GM18907 (cell line): ENCODE results near the gene SLCO1B3.
"Not testable (repeated sequence)": the region's sequence is repeated elsewhere in the genome, so short reads cannot be mapped to it uniquely, and the experiment has no call there.

ENCODE experiments used
- ATAC-seq: cut with Tn5 transposase; IDR thresholded peaks from one replicate; pipeline ENCODE4 v1.9.1; 2021; ENCODE audit warnings: mild to moderate bottlenecking, moderate library complexity; ENCODE audit not compliant: unreplicated experiment

The SLCO1B3 gene

GRCh38 chr12:20810487-20810886, at the start of gene SLCO1B3:
Gene SLCO1B3 (plus strand): TSS chr12:20810705. CDS start chr12:20815739, 5,034 bp downstream.
- no peak for ATAC-seq

GRCh38 chr12:20777420-20777819, 33.1 kb upstream of the SLCO1B3 start:
- ATAC-seq = no peak

DNA sequence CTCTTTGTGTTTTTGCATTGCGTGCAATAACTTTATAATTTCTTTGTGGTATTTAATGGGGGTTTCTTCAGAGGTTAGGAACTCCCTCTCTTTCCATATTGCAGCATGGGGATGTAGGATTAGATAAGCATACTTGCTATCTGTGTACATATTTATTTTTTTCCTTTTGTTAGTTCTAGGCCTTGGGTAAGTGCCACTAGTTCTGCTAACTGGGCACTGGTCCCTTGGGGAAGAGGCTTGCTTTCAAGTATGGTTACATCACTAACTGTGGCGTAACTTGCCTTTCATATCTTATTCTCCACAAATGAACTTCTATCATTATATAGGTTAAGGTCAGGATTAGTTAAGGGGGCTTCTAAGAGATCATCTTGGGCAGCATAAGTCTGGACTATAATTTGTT, 31.5 kb upstream of the SLCO1B3 start:
- ATAC-seq = no peak

DNA sequence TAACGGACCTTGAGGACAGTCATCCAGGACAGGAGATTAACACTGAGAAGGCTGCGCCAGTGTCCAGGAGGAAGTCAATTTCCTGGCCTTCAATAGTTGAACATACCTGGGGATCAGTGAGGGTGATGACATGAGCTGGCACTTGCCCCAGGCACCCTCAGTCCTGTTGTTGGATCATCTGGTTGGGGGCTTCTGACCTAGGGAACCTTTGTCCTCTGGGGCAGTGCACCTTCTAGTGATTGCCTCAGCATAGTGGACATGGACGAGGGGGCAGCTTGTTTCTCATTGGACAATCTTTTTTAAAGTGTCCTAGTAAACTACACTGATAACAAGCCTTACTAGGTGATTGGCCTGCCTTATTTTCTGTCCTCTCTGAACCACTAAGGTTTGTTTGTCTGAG, 30.5 kb upstream of the SLCO1B3 start:
- not testable (repeated sequence) for ATAC-seq

DNA sequence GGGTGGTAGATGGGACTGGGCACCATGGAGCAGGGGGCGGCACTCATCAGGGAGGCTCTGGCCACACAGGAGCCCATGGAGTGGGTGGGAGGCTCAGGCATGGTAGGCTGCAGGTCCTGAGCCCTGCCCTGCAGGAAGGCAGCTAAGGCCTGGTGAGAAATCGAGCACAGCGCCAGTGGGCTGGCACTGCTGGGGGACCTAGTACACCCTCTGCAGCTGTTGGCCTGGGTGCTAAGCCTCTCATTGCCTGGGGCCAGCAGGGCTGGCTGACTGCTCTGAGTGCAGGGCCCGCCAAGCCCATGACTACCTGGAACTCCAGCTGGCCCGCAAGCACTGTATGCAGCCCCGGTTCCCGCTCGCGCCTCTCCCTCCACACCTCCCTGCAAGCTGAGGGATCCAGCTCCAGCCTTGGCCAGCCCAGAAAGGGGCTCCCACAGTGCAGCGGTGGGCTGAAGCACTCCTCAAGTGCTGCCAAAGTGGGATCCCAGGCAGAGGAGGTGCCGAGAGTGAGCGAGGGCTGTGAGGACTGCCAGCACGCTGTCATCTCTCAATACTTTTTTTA, 26.6 kb upstream of the SLCO1B3 start:
- ATAC-seq = not testable (repeated sequence)

GRCh38 chr12:20792971-20793370, 17.5 kb upstream of the SLCO1B3 start:
- no peak for ATAC-seq

GRCh38 chr12:20798554-20798953, 12.0 kb upstream of the SLCO1B3 start:
- ATAC-seq = no peak

- no peak for ATAC-seq
Measured at GRCh38 chr12:20800160-20800559, 10.3 kb upstream of the SLCO1B3 start.

- ATAC-seq = no peak
Measured at GRCh38 chr12:20801035-20801434, 9.5 kb upstream of the SLCO1B3 start.

DNA sequence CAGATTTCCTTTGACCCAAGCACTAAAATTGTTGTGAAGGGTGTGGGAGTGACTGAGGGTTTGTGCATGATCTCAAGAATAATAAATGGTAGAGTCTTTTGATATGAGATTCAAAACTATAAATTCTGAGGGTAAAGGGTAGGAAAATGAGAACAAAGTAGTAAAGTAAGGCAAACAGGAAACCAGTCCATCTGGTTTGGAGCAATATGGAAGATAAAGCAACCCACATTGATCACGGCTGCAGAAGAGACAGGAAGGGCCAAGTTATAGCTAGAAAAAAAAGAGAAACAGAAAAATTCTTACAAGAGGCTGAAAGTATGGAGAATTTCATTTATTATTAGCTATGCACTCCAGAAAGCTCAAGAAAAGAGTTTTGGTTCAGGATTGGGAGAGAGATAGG, 4.6 kb upstream of the SLCO1B3 start:
- no peak for ATAC-seq

DNA sequence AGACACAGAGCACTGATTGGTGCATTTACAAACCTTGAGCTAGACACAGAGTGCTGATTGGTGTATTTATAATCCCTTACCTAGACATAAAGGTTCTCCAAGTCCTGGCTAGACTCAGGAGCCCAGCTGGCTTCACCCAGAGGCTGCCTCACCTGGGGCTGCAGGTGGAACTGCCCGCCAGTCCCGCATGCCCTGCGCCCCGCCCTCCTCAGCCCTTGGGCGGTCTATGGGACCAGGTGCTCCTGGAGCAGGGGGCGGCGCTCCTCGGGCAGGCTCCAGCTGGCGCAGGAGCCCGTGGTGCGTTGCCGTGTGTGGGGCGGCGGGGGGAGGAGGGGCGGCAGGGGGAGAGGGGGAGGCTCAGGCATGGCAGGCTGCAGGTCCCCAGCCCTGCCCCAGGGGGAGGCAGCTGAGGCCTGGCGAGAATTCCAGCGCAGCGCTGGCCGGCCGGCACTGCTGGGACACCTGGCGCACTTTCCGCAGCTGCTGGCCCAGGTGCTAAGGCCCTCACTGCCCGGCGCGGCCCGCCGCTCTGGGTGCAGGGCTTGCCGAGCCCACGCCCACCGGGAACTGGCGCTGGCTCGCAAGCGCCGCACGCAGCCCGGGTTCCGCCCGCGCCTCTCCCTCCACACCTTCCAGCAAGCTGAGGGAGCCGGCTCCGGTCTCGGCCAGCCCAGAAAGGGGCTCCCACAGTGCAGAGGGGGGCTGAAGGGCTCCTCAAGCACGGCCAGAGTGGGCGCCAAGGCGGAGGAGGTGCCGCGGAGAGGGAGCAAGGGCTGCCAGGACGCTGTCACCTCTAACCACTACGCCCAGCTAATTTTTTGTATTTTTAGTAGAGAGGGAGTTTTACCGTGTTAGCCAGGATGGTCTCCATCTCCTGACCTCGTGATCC, 3.1 kb upstream of the SLCO1B3 start:
- ATAC-seq = no peak

GRCh38 chr12:20808521-20808920, 2.0 kb upstream of the SLCO1B3 start:
- ATAC-seq = no peak

- no peak for ATAC-seq
Measured at GRCh38 chr12:20815574-20815973, 5.1 kb downstream of the SLCO1B3 start.

- no peak for ATAC-seq
Measured at GRCh38 chr12:20822415-20822814, 11.9 kb downstream of the SLCO1B3 start.

DNA sequence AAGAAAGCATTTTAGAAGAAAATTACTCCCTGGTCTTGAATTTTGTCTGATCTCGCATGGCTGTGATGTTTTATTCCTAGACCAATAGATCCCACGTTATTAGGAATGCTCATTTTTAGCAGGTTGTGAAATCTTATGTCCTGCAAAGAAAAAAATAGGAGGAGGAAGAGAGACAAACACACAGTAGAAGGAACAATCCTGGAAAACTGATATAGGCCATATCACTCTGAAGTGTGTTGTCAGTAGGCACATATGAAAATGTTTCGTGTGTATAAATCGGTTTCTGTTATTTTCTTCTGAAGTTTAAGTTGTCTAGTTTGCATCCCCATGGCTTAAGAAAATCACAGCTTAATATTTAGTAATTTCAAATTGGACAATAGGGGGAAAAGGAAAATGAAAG, 12.4 kb downstream of the SLCO1B3 start:
- ATAC-seq = no peak

- no peak for ATAC-seq
Measured at GRCh38 chr12:20829919-20830318, 19.4 kb downstream of the SLCO1B3 start.

DNA sequence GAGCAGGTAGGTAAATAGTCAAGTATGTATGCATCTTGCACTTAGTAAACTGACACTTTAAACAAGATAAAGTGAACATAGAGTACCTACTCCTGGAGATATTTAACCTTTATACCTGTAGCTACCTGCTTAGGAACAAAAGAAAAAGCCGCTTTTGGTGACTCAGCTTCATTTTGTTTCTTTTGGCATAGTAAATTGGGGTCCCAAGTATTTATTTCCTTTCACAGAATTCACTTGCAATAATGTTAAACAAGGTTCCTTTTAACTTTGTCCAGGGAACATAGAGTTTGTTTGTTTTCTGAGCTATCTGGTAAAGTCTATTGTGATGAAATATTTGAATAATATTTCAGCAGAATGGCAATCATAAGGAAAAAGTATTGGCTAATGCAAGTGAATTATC, 20.0 kb downstream of the SLCO1B3 start:
- no peak for ATAC-seq

DNA sequence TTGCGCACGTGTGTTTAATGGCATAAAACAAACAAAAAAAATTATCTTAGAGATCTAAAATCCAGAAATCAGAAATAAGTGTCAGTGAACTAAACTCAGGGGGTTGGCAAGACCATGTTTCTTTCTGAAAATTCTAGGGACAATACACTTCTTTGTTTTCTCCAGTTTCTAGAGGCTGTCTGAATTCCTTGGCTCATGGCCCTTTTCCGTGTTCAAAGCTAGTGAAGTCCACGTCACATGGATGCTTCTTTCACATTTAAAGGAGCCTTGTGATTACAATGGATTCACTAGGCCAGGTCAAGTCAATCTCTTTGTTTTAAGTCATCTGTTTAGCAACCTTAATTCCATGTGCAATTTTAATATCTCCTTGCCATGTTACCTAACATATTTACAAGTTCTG, 22.4 kb downstream of the SLCO1B3 start:
- ATAC-seq = no peak

GRCh38 chr12:20852649-20853048, 42.1 kb downstream of the SLCO1B3 start:
- no peak for ATAC-seq

- ATAC-seq = no peak
Measured at GRCh38 chr12:20863056-20863455, 52.6 kb downstream of the SLCO1B3 start.

GRCh38 chr12:20865873-20866272, 55.4 kb downstream of the SLCO1B3 start:
- no peak for ATAC-seq

- no peak for ATAC-seq
Measured at GRCh38 chr12:20868277-20868676, 57.8 kb downstream of the SLCO1B3 start.
